H9 (cell line): ENCODE data around the gene TYRO3. TPM values are rescaled to one million over a fixed set of nuclear protein-coding genes. Genes with fewer than 3 reads are reported as not detected.

Experiments used
- DNase-seq: peaks from one replicate; pipeline ENCODE4 v3.0.0-alpha.2; 2017
- H2AFZ ChIP-seq: one replicate; pipeline ENCODE4 v1.6.1; 2013; ENCODE audit warnings: mild to moderate bottlenecking, low read length, control low read depth, moderate library complexity
- H2AK5ac ChIP-seq: 2 replicates; pipeline ENCODE4 v1.6.1; 2013; ENCODE audit warnings: low read length, control low read depth, mixed read lengths; ENCODE audit not compliant: insufficient read length
- H2BK120ac ChIP-seq: one replicate; pipeline ENCODE4 v1.6.1; 2013; ENCODE audit warnings: low read depth, mild to moderate bottlenecking, low read length, control low read depth, inconsistent platforms; ENCODE audit not compliant: poor library complexity, severe bottlenecking
- H2BK12ac ChIP-seq: 2 replicates; pipeline ENCODE4 v1.6.1; 2013; ENCODE audit warnings: low read length, control low read depth, mixed read lengths, low read depth; ENCODE audit not compliant: insufficient read length
- H2BK15ac ChIP-seq: 2 replicates; pipeline ENCODE4 v1.6.1; 2013; ENCODE audit warnings: low read depth, low read length, control low read depth
- H2BK20ac ChIP-seq: one replicate; pipeline ENCODE4 v1.6.1; 2013; ENCODE audit warnings: low read depth, mild to moderate bottlenecking, low read length, control low read depth, inconsistent platforms; ENCODE audit not compliant: poor library complexity, severe bottlenecking
- H2BK5ac ChIP-seq: 2 replicates; pipeline ENCODE4 v1.6.1; 2013; ENCODE audit warnings: low read length, control low read depth, mixed read lengths; ENCODE audit not compliant: insufficient read length
- H3K14ac ChIP-seq: 2 replicates; pipeline ENCODE4 v1.6.1; 2013; ENCODE audit warnings: low read length, control low read depth; ENCODE audit not compliant: insufficient read depth
- H3K18ac ChIP-seq: 2 replicates; pipeline ENCODE4 v1.6.1; 2013; ENCODE audit warnings: low read depth, mild to moderate bottlenecking, mixed read lengths, low read length, control low read depth; ENCODE audit not compliant: insufficient read length
- H3K23ac ChIP-seq: 2 replicates; pipeline ENCODE4 v1.6.1; 2013; ENCODE audit warnings: low read length, control low read depth, mixed read lengths, low read depth; ENCODE audit not compliant: insufficient read length
- H3K23me2 ChIP-seq: 2 replicates; pipeline ENCODE4 v1.6.1; 2013; ENCODE audit warnings: low read depth, mild to moderate bottlenecking, mixed read lengths, low read length, control low read depth; ENCODE audit not compliant: insufficient read length, poor library complexity, severe bottlenecking
- H3K27ac ChIP-seq: 2 replicates; pipeline ENCODE4 v1.5.1; 2013; ENCODE audit warnings: low read length, control low read depth, mixed read lengths, low read depth; ENCODE audit not compliant: insufficient read length
- H3K27me3 ChIP-seq: 2 replicates; pipeline ENCODE4 v1.6.1; 2013; ENCODE audit warnings: low read length, control low read depth, inconsistent platforms; ENCODE audit not compliant: insufficient read depth
- H3K4ac ChIP-seq: 2 replicates; pipeline ENCODE4 v1.6.1; 2013; ENCODE audit warnings: low read depth, mild to moderate bottlenecking, control low read depth, inconsistent platforms, low read length, moderate library complexity
- H3K4me1 ChIP-seq: 2 replicates; pipeline ENCODE4 v1.6.1; 2013; ENCODE audit warnings: low read length, control low read depth, inconsistent platforms; ENCODE audit not compliant: insufficient read depth
- H3K4me2 ChIP-seq: 2 replicates; pipeline ENCODE4 v1.6.1; 2013; ENCODE audit warnings: low read length, control low read depth, mixed read lengths; ENCODE audit not compliant: insufficient read length, insufficient read depth
- H3K56ac ChIP-seq: 2 replicates; pipeline ENCODE4 v1.6.1; 2013; ENCODE audit warnings: low read depth, mild to moderate bottlenecking, mixed read lengths, low read length, control low read depth; ENCODE audit not compliant: insufficient read length
- H3K79me1 ChIP-seq: 2 replicates; pipeline ENCODE4 v1.6.1; 2013; ENCODE audit warnings: low read depth, mild to moderate bottlenecking, moderate library complexity, low read length, control low read depth, inconsistent platforms; ENCODE audit not compliant: insufficient read depth, poor library complexity, severe bottlenecking
- H3K79me2 ChIP-seq: 2 replicates; pipeline ENCODE4 v1.6.1; 2013; ENCODE audit warnings: low read length, control low read depth, inconsistent platforms; ENCODE audit not compliant: insufficient read depth
- H3K9ac ChIP-seq: 2 replicates; pipeline ENCODE4 v1.6.1; 2013; ENCODE audit warnings: low read length, control low read depth, mixed read lengths; ENCODE audit not compliant: insufficient read length; ENCODE audit errors: extremely low read depth
- H3K9me3 ChIP-seq: one replicate; pipeline ENCODE4 v1.6.1; 2013; ENCODE audit warnings: low read depth, low read length, inconsistent platforms; ENCODE audit not compliant: control insufficient read depth
- H3T11ph ChIP-seq: one replicate; pipeline ENCODE4 v1.6.1; 2013; ENCODE audit warnings: mild to moderate bottlenecking, low read length, control low read depth, inconsistent platforms
- H4K20me1 ChIP-seq: one replicate; pipeline ENCODE4 v1.6.1; 2013; ENCODE audit not compliant: control insufficient read depth, insufficient read length, insufficient read depth
- H4K5ac ChIP-seq: 2 replicates; pipeline ENCODE4 v1.6.1; 2013; ENCODE audit warnings: low read depth, mild to moderate bottlenecking, mixed read lengths, low read length, control low read depth; ENCODE audit not compliant: insufficient read length
- H4K8ac ChIP-seq: replicated peaks from 2 replicates; pipeline ENCODE4 v1.6.1; 2013; ENCODE audit warnings: low read length, control low read depth, mixed read lengths, low read depth; ENCODE audit not compliant: insufficient read length
- H4K91ac ChIP-seq: 2 replicates; pipeline ENCODE4 v1.6.1; 2013; ENCODE audit warnings: low read depth, mild to moderate bottlenecking, moderate library complexity, mixed read lengths, low read length, control low read depth; ENCODE audit not compliant: insufficient read length
- H3K27ac Mint-ChIP-seq, 3 experiments: 2 replicates in 2 of 3; 3 replicates in 1 of 3; pipeline ENCODE4 v1.8.0; 2020 to 2021; ENCODE audit warnings: mixed read lengths in 3 of 3, mild to moderate bottlenecking in 1 of 3, moderate library complexity in 1 of 3
- H3K27me3 Mint-ChIP-seq: 2 replicates; pipeline ENCODE4 v1.8.0; 2021; ENCODE audit warnings: low read depth, mild to moderate bottlenecking, moderate library complexity, mixed read lengths
- H3K36me3 Mint-ChIP-seq, 3 experiments: 2 replicates in 2 of 3; 3 replicates in 1 of 3; pipeline ENCODE4 v1.8.0; 2020 to 2021; ENCODE audit warnings: low read depth in 3 of 3, mixed read lengths in 3 of 3; ENCODE audit not compliant: insufficient read depth in 1 of 3
- H3K4me1 Mint-ChIP-seq, 2 experiments: 2 replicates each; pipeline ENCODE4 v1.8.0; 2020; ENCODE audit warnings: mixed read lengths in 2 of 2
- H3K4me3 Mint-ChIP-seq, 2 experiments: 2 replicates in 1 of 2; 3 replicates in 1 of 2; pipeline ENCODE4 v1.8.0; 2020 to 2021; ENCODE audit warnings: mild to moderate bottlenecking in 2 of 2, mixed read lengths in 2 of 2, moderate library complexity in 1 of 2
- H3K9me3 Mint-ChIP-seq, 2 experiments: 2 replicates in 1 of 2; 3 replicates in 1 of 2; pipeline ENCODE4 v1.8.0; 2020; ENCODE audit warnings: mild to moderate bottlenecking in 2 of 2, mixed read lengths in 2 of 2, moderate library complexity in 1 of 2
- WGBS: extraction: QIAGEN DNeasy Blood & Tissue Kit; methylation state at CpG from one replicate; pipeline ENCODE4 v1.1.7; 2013; ENCODE audit warnings: missing lambda C conversion rate, low lambda C conversion rate, mixed read lengths; ENCODE audit not compliant: insufficient read length; ENCODE audit errors: extremely low coverage; 5-methylcytosine and 5-hydroxymethylcytosine counted together
- total RNA-seq: library from RNA; stranded (reverse); gene quantifications from 2 replicates; pipeline ENCODE4 v1.2.1, GENCODE V29; 2021
- TF ChIP-seq, protein P1 (sequence below): fragments of 200-600 bp; sonication (generic); conservative IDR thresholded peaks from 3 replicates; pipeline ENCODE4 v1.8.0; 2021; ENCODE audit warnings: antibody characterized with exemption, mild to moderate bottlenecking

Gene TYRO3
- total RNA-seq, 1 experiment from 2014 or later = 124 TPM

DNA sequence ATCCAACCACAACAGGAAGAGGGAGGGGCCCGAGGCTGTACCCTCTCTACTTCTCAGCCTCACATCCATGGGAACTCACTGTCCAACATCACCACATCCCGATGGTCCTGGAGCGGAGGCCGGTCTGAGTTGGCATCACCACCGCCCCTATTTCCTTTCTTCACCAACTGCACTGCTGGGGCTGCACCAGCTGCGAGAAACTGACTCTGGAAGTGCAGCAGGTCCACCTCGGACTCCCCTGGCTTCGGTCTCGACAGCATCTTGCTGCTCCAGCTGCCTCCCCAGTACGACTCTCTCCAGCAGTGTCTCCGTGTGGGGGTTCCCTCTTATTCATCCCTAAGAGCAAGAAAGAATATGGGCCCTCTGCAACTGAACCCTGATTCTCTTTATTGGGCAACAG lies 22.1 kb upstream of the TYRO3 start:
- Histone ChIP-seq H3K79me2 (no peaks in the 10 kb centered on the region), H4K5ac (no peak overlapping the region)
- no peak overlapping the region for H3K4me3 Mint-ChIP-seq

More for the DNA sequence above, 22.1 kb upstream of the TYRO3 start:
- Histone ChIP-seq H3K4ac (no peak overlapping the region), H2BK5ac (no peak overlapping the region), H3K79me1 (peaks cover 5% of the 10 kb centered on the region), H3T11ph (no peak overlapping the region), H3K23ac (no peak overlapping the region), H3K9ac (no peak overlapping the region), H3K9me3 (no peaks in the 10 kb centered on the region), H2BK120ac (no peak overlapping the region), H2AK5ac (no peak overlapping the region), H3K14ac (no peak overlapping the region), H2BK12ac (no peak overlapping the region), H4K91ac (no peak overlapping the region), H4K8ac (no peak overlapping the region), H3K56ac (no peak overlapping the region), H3K18ac (no peak overlapping the region), H3K27me3 (no peaks in the 10 kb centered on the region), H3K23me2 (no peaks in the 10 kb centered on the region), H3K4me1 (no peaks in the 10 kb centered on the region), H2BK15ac (no peak overlapping the region), H4K20me1 (no peaks in the 10 kb centered on the region), H2AFZ (no peak overlapping the region), H2BK20ac (no peak overlapping the region), H3K27ac (no peak overlapping the region), H3K4me2 (no peak overlapping the region)
- Mint-ChIP-seq H3K9me3 (no peaks in the 10 kb centered on the region), H3K27ac (no peak overlapping the region), H3K36me3 (peaks cover 18 to 51% (median 35%) of the 10 kb centered on the region in 3 experiments; a peak in 6 of 7 replicates), H3K27me3 (no peaks in the 10 kb centered on the region), H3K4me1 (peaks cover 0 to 3% of the 10 kb centered on the region in 2 experiments; a peak in 2 of 4 replicates)
- no CpG with 5 or more reads among the region's 11 CpGs for WGBS
- TF ChIP-seq, protein P1, sequence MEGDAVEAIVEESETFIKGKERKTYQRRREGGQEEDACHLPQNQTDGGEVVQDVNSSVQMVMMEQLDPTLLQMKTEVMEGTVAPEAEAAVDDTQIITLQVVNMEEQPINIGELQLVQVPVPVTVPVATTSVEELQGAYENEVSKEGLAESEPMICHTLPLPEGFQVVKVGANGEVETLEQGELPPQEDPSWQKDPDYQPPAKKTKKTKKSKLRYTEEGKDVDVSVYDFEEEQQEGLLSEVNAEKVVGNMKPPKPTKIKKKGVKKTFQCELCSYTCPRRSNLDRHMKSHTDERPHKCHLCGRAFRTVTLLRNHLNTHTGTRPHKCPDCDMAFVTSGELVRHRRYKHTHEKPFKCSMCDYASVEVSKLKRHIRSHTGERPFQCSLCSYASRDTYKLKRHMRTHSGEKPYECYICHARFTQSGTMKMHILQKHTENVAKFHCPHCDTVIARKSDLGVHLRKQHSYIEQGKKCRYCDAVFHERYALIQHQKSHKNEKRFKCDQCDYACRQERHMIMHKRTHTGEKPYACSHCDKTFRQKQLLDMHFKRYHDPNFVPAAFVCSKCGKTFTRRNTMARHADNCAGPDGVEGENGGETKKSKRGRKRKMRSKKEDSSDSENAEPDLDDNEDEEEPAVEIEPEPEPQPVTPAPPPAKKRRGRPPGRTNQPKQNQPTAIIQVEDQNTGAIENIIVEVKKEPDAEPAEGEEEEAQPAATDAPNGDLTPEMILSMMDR = no peak
- no peak for DNase-seq
